OCI-LY7 (cell line): ENCODE data around the gene CCR5AS.

Source experiments
- BruUV-seq: library from RNA; stranded (reverse); fragments of 400-500 nt; replicated peaks from 2 replicates; lab custom pipeline; 2021; lab: Mats Ljungman, UMichigan
- CTCF ChIA-PET: fragments of 300-600 bp; sonication (Branson Sonifier 250); formaldehyde crosslinking; loops from one replicate; lab custom pipeline; 2022; ENCODE audit warnings: antibody characterized with exemption; ENCODE audit not compliant: unreplicated experiment; lab: Charles Lee
- POLR2A ChIA-PET: fragments of 300-600 bp; sonication (Branson Sonifier 250); formaldehyde crosslinking; loops from one replicate; lab custom pipeline; 2022; ENCODE audit warnings: antibody characterized with exemption; lab: Charles Lee
- DNase-seq: peaks from one replicate; pipeline ENCODE4 v3.0.0-alpha.2; 2015; ENCODE audit warnings: low spot score
- H2AFZ ChIP-seq: fragments of 200-600 bp; sonication (generic), shearing (Covaris generic); 2 replicates; pipeline ENCODE4 v1.6.1; 2014; ENCODE audit warnings: mild to moderate bottlenecking, antibody characterized with exemption, low read length, moderate library complexity
- H3K27ac ChIP-seq: fragments of 200-600 bp; sonication (generic); 2 replicates; pipeline ENCODE4 v1.5.1; 2014; ENCODE audit warnings: mixed run types, low read depth, mild to moderate bottlenecking, moderate library complexity, low read length, inconsistent platforms; ENCODE audit not compliant: poor library complexity, severe bottlenecking
- H3K36me3 ChIP-seq: fragments of 200-600 bp; sonication (generic); 2 replicates; pipeline ENCODE4 v1.6.1; 2014; ENCODE audit warnings: mild to moderate bottlenecking, antibody characterized with exemption, low read length, moderate library complexity, mixed read lengths; ENCODE audit not compliant: insufficient read depth
- H3K4me1 ChIP-seq: fragments of 200-600 bp; sonication (generic); 2 replicates; pipeline ENCODE4 v1.5.1; 2014; ENCODE audit warnings: mild to moderate bottlenecking, low read length; ENCODE audit not compliant: insufficient read depth, poor library complexity, severe bottlenecking
- H3K4me2 ChIP-seq: fragments of 200-600 bp; sonication (generic); 2 replicates; pipeline ENCODE4 v1.6.1; 2014; ENCODE audit warnings: mild to moderate bottlenecking, low read length
- H3K4me3 ChIP-seq: fragments of 200-600 bp; sonication (generic); 2 replicates; pipeline ENCODE4 v1.5.1; 2014; ENCODE audit warnings: mild to moderate bottlenecking, low read depth, low read length; ENCODE audit not compliant: poor library complexity, severe bottlenecking
- H3K79me2 ChIP-seq: fragments of 200-600 bp; sonication (generic); 2 replicates; pipeline ENCODE4 v1.6.1; 2016; ENCODE audit warnings: low read depth, mild to moderate bottlenecking, low read length, moderate library complexity, mixed read lengths; ENCODE audit not compliant: insufficient read depth
- H3K9me2 ChIP-seq: fragments of 200-600 bp; sonication (generic); 2 replicates; pipeline ENCODE4 v1.6.1; 2016; ENCODE audit warnings: mild to moderate bottlenecking, low read length, mixed read lengths; ENCODE audit not compliant: insufficient read depth
- H3K9me3 ChIP-seq: fragments of 200-600 bp; sonication (generic); 2 replicates; pipeline ENCODE4 v1.6.1; 2014; ENCODE audit warnings: mild to moderate bottlenecking, mixed run types, low read length, mixed read lengths
- H4K20me1 ChIP-seq: fragments of 200-600 bp; sonication (generic); 2 replicates; pipeline ENCODE4 v1.6.1; 2014; ENCODE audit warnings: mild to moderate bottlenecking, antibody characterized with exemption, low read length, moderate library complexity, mixed read lengths; ENCODE audit not compliant: insufficient read depth
- CTCF ChIP-seq: fragments of 200-600 bp; sonication (generic); conservative IDR thresholded peaks from 2 replicates; pipeline ENCODE4 v1.5.1; 2014; ENCODE audit warnings: mild to moderate bottlenecking, antibody characterized with exemption, low read length, moderate library complexity, mixed read lengths
- EZH2phosphoT487 ChIP-seq: fragments of 200-600 bp; sonication (generic); IDR thresholded peaks from 2 replicates; pipeline ENCODE4 v1.6.1; 2018; ENCODE audit warnings: low read depth, borderline replicate concordance, mild to moderate bottlenecking, mixed run types, antibody characterized with exemption, low read length, moderate library complexity, mixed read lengths
- intact Hi-C: fragments of 100-400 bp; cut with micrococcal nuclease; formaldehyde crosslinking; loops from one replicate; pipeline ENCODE4 v1.10.0; 2022; ENCODE audit not compliant: unreplicated experiment

The CCR5AS gene

GRCh38 chr3:46356276-46356675 is 50.6 kb downstream of the CCR5AS start:
- no peak for TF ChIP-seq EZH2phosphoT487
- no peak for TF ChIP-seq CTCF
- no peak overlapping the region for H2AFZ ChIP-seq
- H3K79me2 ChIP-seq = no peaks in the 10 kb centered on the region
- no TSS peak for BruUV-seq
- H4K20me1 ChIP-seq = no peaks in the 10 kb centered on the region
- no peak overlapping the region for H3K4me2 ChIP-seq
- intact Hi-C loops = no loop called here
- H3K9me3 ChIP-seq = no peaks in the 10 kb centered on the region
- no peaks in the 10 kb centered on the region for H3K9me2 ChIP-seq
- ChIA-PET POLR2A (no interaction called here), CTCF (interaction anchor here (0.6 kb wide), 1 partner anchor 1312 kb away, joined by 3 read pairs; no protein-coding TSS in a partner anchor)
- H3K4me1 ChIP-seq = no peaks in the 10 kb centered on the region
- DNase-seq = no peak
- H3K36me3 ChIP-seq = no peaks in the 10 kb centered on the region
- H3K27ac ChIP-seq = no peak overlapping the region
- no peak overlapping the region for H3K4me3 ChIP-seq

GRCh38 chr3:46354984-46355383 is 51.9 kb downstream of the CCR5AS start:
- no peak overlapping the region for H3K4me2 ChIP-seq
- no peak overlapping the region for H2AFZ ChIP-seq
- no peak for DNase-seq
- no peaks in the 10 kb centered on the region for H3K9me3 ChIP-seq
- H3K4me3 ChIP-seq = no peak overlapping the region
- H3K79me2 ChIP-seq = no peaks in the 10 kb centered on the region
- ChIA-PET CTCF (no interaction called here), POLR2A (no interaction called here)
- H3K4me1 ChIP-seq = peaks cover 4% of the 10 kb centered on the region
- BruUV-seq = no TSS peak
- no peaks in the 10 kb centered on the region for H3K9me2 ChIP-seq
- no peak overlapping the region for H3K27ac ChIP-seq
- H4K20me1 ChIP-seq = no peaks in the 10 kb centered on the region
- H3K36me3 ChIP-seq = no peaks in the 10 kb centered on the region
- intact Hi-C loops = no loop called here
- no peak for TF ChIP-seq EZH2phosphoT487
- no peak for TF ChIP-seq CTCF

- DNase-seq = no peak
- BruUV-seq = no TSS peak
- ChIA-PET CTCF (no interaction called here), POLR2A (interaction anchor here (0.7 kb wide), 1 partner anchor 242 kb away, joined by 3 read pairs; no protein-coding TSS in a partner anchor)
- no peak overlapping the region for H2AFZ ChIP-seq
- TF ChIP-seq CTCF (no peak), EZH2phosphoT487 (no peak)
- intact Hi-C loops = no loop called here
- H3K27ac ChIP-seq = no peak overlapping the region
- no peaks in the 10 kb centered on the region for H3K9me3 ChIP-seq
- H3K4me3 ChIP-seq = no peak overlapping the region
- H4K20me1 ChIP-seq = no peaks in the 10 kb centered on the region
- H3K36me3 ChIP-seq = no peaks in the 10 kb centered on the region
- H3K79me2 ChIP-seq = no peaks in the 10 kb centered on the region
- H3K4me1 ChIP-seq = peaks cover 9% of the 10 kb centered on the region
- H3K4me2 ChIP-seq = no peak overlapping the region
- H3K9me2 ChIP-seq = no peaks in the 10 kb centered on the region
These were observed 52.4 kb downstream of the CCR5AS start for GRCh38 chr3:46354478-46354877.
